ENCODE results near the gene ZNF532. TPM values are rescaled to one million over a fixed set of nuclear protein-coding genes. Genes with fewer than 3 reads are reported as not detected.
A peak's percentile ranks its signal among the peaks of the same experiment; 100 is the strongest.

Gene ZNF532
- total RNA-seq, 1 donor, result 42.6 TPM

- no peak for DNase-seq (ENCODE audit: low read depth)
- H3K4me3 ChIP-seq (ENCODE audit: low read depth, low read length), result peak overlapping the region; percentile 15
- TF ChIP-seq CTCF (IDR thresholded peaks at IDR 0.05; ENCODE audit: insufficient read depth, low read length), result no peak
Observed at GRCh38 chr18:58867281-58867961, 2.7 kb downstream of the ZNF532 start.

- no peak overlapping the region for H3K4me3 ChIP-seq (ENCODE audit: low read depth, low read length)
- DNase-seq (ENCODE audit: low read depth), result no peak
- no peak for TF ChIP-seq CTCF (IDR thresholded peaks at IDR 0.05; ENCODE audit: insufficient read depth, low read length)
Observed at GRCh38 chr18:58868440-58868839, 3.8 kb downstream of the ZNF532 start.

- no peak overlapping the region for H3K4me3 ChIP-seq (ENCODE audit: low read depth, low read length)
- no peak for DNase-seq (ENCODE audit: low read depth)
- no peak for TF ChIP-seq CTCF (IDR thresholded peaks at IDR 0.05; ENCODE audit: insufficient read depth, low read length)
Observed at GRCh38 chr18:58870130-58870529, 5.5 kb downstream of the ZNF532 start.

GRCh38 chr18:58870621-58871020 is 5.9 kb downstream of the ZNF532 start:
- TF ChIP-seq CTCF (IDR thresholded peaks at IDR 0.05; ENCODE audit: insufficient read depth, low read length), result no peak
- DNase-seq (ENCODE audit: low read depth), result no peak
- H3K4me3 ChIP-seq (ENCODE audit: low read depth, low read length), result no peak overlapping the region

- DNase-seq (ENCODE audit: low read depth), result no peak
- H3K4me3 ChIP-seq (ENCODE audit: low read depth, low read length), result no peak overlapping the region
- TF ChIP-seq CTCF (IDR thresholded peaks at IDR 0.05; ENCODE audit: insufficient read depth, low read length), result no peak
Observed at GRCh38 chr18:58871514-58872420, 7.1 kb downstream of the ZNF532 start.

GRCh38 chr18:58878640-58879039 is 14.0 kb downstream of the ZNF532 start:
- DNase-seq (ENCODE audit: low read depth), result no peak
- TF ChIP-seq CTCF (IDR thresholded peaks at IDR 0.05; ENCODE audit: insufficient read depth, low read length), result no peak
- no peak overlapping the region for H3K4me3 ChIP-seq (ENCODE audit: low read depth, low read length)
